Inflammatory macrophage treated with lipopolysaccharide for 1 hour (primary cell): ENCODE data around the gene CRADD.
A peak's percentile ranks its signal among the peaks of the same experiment; 100 is the strongest.

Source experiments
- DNase-seq, 2 donors: peaks; one replicate each; pipeline ENCODE4 v3.0.0-alpha.2; 2020 to 2022

The CRADD gene

DNA sequence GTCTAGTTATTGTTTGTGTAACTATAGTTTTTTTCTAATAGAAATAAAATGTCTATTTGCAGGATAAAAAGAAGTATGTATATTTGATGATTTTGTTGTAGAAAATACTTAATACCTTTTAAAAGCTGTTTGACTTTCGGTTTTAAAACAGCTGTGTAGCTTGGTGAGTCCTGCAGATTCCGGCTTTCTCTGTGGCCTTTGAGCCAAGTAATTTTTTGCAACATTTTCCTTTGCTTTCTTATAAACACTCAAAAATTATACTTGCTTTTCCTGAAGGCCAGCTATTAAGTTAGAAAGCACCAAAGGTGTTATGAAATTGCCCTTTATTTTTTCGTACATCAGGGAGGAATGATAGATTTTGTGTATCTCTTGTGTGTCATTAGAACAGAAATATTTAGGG lies 63.6 kb downstream of the CRADD start:
- no peak for DNase-seq

DNA sequence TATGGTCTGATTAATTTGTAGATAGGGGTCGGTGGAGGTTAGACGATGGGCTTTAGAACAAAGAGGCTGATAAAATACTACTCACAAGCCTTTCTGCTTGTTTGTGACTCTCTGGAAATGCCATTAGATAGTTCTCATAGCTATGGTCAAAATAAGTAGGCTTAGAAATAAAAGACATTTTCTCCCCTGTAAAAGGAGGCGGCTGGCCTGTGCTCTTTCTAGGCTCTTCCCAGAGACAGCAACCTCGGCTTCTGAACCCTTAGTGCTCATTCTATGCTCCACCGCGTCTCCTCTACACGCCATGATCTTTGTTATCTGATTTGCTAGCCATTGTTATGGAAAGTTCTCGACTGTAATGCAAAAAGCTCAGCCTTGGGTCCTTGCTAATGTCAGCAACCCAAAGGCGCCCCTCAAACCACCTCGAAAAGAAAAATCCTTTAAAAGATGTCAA lies 64.5 kb downstream of the CRADD start:
- DNase-seq, result peak in 1 of 2 donors; percentile 14

DNA sequence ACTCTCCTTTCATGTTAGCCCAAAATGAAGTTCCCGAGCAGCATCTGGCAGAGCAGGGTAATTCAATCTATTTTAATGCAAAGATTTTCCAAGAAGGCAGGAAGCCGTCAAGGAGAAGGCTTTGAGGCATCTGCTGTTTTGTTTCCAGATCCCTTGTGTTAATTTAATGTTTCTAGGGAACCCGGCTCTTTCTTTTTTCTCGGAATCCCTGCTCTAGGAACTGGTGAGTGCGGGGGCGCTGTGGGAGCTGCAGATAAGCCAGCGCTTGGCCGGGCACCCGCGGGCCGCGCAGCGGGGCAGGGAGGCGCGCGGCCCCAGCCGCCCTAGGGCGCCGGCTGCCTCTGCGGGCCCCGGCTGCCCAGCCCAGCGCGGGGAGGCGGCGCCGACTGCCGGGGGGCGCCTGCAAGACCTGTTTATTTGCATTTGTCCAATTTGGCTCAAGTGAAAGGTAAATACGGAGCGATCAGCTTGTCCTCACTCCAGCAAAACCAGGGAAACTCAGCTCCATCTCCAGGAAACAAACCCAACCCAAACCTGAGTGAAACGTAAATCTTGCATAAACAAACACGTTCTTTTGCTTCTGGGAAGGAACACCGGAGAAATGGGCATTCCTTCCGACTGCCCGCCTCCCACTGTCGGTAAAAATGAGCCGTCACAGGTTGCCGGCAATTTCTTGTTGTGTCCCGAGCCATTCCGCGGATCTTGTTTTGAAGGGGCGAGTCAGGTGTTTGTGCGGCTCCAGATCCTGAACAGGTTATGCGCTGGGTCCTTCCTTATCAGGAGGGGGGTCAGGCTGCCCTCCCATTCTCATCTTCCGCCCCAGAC lies 65.1 kb downstream of the CRADD start:
- peak; percentile 53 to 71 for DNase-seq

DNA sequence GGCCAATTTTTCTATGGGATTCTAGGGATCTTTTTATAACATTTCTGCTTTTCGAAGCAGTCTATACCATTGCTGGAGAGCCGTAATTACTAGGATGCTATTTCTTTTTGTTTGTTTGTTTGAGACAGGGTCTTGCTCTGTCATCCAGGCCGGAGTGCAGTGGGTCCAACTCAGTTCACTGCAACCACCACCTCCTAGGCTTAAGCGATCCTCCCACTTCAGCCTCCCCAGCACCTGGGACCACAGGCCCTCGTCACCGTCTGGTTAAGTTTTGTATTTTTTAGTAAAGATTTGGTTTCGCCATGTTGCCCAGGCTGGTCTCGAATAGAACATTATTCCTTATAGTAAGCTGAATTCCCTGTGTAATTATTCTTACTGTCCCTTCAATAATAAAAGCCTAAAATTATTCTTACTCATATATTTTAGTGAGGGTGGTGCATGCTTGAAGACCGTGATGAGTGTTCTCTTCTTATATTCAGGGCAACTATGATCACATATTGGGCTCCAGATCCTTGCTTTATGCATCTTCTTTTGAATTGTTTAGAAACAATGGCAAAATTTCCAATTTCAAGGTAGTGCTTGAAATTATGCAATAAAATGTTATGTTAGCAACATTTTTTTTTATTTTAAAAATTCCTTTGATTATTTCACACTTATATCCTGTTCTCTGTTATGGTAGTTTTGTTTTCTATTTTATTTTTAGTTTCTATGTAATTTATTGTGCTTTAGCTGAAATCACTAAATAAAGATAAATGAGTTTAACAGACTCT lies 66.2 kb downstream of the CRADD start:
- DNase-seq, result no peak

DNA sequence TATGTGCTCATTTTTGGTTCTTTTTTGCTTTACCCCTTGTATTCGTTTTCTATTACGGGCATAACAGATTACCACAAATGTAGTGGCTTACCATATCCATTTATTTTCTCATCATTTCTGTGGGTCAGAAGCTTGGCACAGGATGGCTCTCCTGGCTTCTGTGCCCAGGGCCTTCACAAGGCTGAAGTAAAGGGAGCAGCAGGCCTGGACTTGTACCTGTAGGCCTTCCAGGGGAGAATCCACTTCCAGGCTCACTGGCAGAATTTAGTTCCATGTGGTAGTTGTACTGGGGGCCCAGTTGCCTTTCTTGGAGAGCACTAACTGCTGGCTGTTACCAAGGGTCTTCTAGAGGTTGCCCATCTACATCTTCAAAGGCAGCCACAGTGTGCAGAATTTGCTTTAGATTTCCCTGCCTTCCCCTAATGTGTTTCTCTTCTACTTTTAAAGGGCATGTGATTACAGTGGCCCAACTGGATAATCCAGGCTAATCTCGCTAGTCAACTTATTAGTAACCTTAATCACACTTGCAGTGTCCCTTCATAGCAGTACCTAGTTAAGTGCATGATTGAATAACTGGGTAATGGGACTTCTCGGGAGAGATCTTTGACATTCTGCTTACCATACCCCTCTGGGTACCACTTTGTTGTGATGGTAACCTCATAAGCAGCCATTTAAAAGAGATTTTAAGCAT lies 67.0 kb downstream of the CRADD start:
- DNase-seq, result no peak

DNA sequence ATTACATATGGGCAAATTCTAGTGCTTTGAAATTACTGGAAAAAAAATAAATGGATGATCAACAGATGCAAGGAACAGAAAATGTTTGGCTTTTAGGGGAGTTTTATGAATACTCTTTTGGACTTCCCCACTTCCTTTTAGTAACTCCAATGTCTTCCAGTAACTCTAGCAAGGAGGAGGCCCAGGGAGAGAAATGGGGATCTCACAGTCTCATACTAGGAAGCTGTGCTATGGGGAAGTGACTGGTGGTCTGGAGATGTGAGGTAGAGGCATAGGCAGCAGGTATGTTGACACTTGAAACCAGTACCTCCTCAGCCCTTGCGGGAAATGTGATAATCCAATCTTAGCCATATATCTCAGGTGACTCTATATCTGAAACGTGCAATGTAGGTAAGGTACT lies 68.1 kb downstream of the CRADD start:
- DNase-seq, result peak; percentile 72 to 83

DNA sequence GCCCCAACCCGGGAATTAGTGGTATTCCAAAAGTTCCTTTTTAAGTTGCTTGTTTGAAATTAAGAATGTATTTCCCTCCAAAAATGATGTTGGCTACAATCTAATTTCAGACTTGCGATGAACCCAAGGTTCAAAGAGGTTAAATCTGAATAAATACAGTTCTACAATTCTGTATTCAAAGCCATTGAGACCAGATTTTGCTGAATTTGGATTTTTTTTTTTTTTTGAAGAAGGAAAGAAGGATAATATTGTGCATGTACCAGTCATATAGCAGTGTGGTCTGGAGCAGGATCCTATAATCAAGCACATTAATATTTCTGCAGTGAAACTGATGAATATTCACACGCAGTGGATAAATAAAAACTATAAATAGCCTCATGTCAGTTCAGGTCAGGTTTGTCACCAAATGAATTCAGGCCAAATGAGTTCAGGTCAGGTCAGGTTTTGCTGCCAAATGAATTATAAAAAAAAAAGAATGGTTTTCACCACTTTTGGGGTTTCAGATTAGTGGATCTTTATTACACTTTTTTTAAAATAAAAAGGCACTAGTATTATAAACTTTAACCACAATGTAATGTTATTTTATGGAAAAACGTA lies 69.5 kb downstream of the CRADD start:
- DNase-seq, result no peak

DNA sequence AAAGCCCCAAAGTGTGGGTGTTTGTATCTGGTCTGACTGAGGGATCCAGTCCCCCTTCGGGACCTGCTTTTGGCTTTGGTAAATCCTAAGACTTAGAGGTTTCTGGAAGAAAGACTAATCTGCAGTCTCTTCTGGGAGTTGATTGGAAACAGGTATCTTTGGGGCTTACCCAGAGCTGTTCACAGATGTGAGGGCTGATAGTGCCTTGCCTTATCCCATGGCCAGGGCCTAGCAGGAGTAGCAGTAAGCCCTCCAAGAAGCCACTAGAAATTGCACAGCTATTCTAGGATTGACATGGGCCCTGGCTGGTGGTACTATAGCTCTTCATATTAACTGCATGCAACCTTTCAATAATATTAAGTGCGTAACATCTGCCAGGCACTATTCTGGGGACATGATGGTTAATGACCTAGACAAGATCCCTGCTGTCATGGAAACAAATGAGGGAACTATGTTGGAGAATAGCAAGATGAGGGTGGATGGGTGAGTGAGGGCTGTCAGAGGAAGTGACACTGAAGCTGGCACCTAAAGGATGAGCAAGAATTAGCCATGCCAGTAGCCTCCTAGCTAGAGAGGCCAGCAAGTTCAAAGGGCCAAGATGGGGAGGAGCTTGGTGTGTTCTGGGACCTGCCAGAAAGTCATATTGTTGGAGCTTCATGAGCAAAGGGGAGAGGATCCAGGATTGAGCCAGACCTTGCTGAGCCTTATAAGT lies 71.7 kb downstream of the CRADD start:
- peak in 1 of 2 donors; percentile 13 for DNase-seq

DNA sequence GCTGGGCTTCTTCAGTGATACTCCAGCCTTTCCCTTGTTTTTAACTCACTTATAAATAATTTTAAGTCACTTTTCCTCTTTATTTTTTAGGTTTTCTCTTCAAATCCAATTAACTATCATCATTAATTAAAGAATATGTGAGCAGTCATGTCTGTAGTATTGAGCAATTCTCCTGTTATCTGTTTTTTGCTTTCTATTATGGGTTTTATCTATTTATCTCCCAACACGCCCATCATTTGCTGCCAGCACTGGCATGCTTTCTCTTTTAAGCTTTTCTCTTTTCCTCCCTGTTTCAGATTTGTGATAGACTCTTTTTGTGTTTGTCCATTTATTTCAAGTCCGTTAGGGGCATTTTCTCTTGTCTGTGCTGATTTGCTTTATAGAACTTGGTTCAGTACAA lies 72.3 kb downstream of the CRADD start:
- no peak for DNase-seq

DNA sequence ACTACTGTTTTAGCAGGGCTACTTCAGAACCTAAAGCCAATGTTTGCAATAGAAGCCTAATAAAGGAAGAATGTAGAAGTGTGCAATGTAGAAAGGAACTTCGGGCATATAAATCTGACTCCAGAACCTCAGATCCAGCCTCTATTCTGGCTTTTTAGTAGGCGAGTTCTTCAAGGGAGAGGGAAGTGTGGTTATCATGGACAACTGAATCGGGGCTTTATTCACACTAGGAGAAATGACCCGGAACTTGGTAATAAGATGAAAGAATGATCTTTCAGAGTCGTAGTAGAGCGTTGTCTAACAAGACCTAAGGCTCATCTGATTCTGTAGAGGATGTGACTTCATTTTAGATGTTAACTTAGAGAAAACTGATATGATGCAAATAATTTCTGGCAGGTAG lies 72.9 kb downstream of the CRADD start:
- DNase-seq, result no peak

DNA sequence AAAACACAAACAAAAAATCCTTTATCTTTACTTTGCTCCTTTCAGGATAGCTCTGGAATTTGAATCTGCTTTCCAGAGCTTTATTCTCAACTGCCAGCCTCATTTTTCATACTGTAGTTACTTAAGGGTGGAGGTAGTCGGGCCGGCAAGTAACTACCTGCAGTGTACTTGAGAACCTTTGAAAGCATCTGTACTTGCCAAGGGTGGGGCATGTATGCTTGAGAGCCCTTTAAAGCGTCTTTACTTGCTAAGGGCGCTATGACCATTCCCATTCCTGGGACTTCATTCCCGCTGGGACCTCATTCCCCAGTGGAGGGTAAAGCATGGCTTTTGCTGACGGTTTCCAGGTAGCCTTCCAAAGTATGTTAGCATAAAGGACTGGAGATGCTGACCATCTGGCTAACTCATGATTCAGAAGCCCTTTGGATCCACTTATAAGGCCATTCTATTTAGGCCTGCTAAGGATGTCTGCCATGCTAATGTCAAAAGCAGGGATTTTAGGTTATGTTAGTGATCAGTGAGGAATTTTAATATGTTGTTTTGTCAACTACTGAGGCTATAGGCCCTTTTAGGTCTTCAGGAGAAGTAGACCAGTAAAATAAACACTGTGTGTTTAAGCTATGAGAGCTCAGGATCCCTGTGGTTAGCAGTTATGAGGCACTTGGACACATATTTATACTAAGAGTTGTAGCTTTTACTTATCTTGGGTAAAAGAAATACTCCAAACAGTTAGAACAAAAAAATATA lies 74.9 kb downstream of the CRADD start:
- DNase-seq, result no peak

DNA sequence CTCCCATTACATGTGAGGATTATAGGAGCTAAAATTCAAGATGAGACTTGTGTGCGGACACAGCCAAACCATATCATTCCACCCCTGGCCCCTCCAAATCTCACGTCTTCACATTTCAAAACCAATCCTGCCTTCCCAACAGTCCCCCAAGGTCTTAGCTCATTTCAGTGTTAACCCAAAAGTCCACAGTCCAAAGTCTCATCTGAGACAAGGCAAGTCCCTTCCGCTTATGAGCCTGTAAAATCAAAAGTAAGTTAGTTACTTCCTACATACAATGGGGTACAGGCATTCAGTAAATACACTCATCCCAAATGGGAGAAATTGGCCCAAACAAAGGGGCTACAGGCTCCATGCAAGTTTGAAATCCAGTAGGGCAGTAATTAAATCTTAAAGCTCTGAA lies 76.1 kb downstream of the CRADD start:
- DNase-seq, result no peak

DNA sequence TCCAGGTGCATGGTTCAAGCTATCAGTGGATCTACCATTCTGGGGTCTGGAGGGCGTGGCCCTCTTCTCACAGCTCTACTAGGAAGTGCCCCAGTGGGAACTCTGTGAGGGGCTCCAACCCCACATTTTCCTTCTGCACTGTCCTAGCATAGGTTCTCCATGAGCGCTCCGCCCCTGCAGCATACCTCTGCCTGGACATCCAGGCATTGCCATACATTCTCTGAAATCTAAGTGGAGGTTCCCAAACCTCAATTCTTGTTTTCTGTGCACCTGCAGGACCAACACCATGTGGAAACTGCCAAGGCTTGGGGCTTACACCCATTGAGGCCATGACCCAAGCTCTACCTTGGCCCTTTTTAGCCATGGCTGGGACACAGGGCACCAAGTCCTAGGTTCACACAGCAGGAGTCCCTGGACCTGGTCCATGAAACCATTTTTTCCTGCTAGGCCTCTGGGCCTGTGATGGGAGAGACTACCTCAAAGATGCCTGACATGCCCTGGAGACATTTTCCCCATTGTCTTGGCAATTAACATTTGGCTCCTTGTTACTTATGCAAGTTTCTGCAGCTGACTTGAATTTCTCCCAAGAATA lies 76.8 kb downstream of the CRADD start:
- DNase-seq, result no peak

DNA sequence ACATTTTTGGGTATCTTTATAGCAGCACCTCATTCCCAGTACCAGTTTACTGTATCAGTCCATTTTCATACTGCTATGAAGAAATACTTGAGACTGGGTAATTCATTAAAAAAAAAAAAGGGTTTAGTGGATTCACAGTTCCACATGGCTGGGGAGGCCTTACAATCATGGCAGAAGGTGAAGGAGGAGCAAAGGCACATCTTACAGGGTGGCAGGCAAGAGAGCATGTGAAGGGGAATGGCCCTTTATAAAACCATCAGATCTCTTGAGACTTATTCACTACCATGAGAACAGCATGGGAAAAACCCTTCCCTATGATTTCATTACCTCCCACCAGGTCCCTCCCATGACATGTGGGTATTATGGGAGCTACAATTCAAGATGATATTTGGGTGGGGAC lies 77.7 kb downstream of the CRADD start:
- peak in 1 of 2 donors; percentile 49 for DNase-seq

DNA sequence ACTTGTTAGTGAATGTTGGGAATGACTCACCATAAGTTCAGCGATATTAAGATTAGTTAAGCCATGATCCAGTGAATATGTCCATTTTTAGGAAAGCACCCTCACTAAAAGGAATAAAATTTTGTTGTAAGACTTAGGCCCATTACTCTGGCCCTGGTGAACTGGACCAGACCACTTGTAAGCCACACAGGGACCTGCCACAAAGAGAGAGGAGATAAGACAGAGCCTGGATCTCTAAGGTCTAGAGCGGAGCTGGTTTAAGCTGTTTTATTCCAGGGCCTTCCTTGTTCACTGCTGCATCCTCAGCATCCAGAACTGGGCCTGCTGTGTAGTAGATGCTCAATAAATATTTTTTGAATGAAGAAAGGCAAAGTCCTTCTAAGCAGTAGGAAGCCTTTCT lies 79.1 kb downstream of the CRADD start:
- DNase-seq, result no peak

DNA sequence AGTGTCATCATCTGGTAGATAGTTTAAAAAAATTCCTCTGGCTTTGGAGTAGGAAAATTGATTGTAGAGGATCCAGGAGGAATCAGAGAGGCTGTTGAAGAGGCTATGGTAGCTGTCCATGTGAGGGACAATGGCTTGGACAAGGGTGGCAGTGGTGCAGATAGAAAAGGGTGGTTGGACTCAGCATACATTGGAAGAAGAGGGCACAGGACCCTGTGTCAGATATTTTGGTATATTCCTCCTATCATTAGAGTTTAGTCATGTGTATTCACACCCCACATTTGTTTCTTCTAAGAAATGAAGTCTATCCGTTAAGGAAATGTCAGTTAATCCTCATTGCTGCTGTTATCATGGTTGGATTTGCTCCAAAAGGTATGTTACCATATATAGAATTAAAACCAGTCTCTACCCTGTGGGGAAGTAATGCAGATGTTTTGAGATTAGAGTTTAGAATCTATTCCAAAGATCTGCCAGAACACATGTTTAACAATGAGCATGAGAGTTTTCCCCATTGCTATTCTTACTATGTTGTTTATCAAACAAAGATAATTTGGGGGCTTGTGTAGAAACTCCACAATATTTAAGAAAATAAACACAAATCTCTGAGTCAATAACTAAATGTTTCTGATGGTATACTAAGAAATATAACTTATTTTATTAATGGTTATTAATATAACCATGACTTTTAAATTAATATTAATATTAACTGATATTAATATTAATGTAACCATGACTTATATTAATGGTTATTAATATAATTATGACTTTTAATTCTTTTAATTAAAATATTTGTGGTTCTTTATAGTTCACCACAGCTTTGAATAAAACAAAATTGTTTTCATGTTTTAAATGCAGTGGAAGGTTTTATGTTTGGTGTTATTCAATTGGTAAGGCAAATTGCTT lies 80.9 kb downstream of the CRADD start:
- no peak for DNase-seq

DNA sequence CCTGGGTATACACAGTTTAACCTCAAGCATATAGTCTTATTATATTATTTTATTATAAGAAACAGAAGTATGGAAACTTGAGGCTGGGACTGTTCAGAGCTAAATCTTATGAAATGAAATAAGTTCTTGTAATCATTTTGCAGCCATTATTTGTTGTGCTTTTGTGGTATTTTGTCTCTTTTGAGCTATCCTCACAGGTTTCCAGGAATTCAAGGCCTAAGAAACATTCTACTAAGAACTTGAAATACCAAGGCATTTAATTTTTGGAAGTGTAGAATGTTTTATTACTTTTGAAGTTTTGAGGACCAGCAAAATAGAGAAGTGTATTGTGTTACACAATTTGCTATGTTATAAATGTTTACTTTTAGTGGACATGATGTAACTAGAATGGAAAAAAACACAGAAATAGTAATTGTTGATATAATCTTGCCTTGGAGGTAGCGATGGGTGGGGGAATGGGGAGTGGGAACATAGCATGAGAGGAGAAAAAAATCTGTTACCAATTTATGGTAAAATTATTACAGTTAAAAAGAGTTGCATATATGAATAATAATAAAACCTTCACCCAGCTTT lies 81.7 kb downstream of the CRADD start:
- DNase-seq, result peak; percentile 10 to 23

DNA sequence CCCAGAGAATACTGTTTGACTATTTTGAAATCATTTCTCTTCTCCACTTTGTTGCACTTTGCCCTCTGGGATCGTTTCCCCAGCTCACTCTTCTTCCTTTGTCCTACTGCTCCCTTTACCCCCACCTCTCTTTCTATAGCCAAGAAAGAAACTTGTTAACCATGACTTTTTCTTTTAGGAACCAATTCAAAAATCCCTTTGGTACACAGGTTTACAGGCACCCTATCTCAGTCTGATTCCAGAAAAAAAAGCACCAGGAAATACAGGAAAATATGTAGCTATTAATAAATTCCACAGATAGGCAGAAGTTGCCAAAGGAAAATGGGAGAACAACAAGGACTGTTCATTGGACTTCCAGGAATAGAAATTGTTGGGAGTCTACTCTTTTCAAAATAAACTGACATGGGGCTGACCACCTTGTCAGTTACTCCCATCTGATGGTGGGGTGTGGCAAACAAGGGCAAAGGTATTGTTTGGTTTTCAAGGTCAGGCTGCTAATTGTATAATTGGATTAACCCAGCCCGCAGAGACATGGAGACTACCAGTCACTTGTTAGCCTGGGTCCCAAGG lies 82.4 kb downstream of the CRADD start:
- DNase-seq, result no peak

DNA sequence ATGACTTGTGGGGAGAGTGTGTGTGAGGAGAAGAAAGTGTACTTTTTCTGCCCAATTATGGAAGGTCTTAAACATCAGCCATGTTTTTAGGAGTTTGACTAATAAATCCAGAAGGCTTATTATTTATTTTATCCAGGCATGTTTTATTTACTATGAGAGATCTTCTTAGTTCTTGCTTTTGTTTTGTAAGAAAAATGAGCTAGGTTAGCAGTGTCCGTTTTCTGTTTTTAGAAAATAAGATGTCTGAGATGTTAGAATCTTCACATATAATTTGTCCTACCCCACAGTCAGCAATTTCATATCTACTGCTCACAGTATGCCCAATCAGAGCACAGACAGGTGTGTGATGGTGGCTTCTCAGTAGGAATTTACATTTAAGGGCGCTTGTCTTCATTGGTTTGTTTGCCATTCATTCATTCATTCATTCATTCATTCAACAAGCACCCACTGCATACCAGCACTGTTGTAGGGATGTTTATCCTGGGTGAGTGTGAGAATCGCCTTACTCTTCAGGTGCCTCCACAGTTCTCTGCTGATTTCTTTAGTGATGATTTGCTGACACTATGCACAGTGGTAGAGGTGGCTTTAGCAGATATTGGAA lies 83.2 kb downstream of the CRADD start:
- DNase-seq, result no peak
